ENCODE data around the gene FOXC1. TPM values are rescaled to one million over a fixed set of nuclear protein-coding genes. Genes with fewer than 3 reads are reported as not detected.

Gene FOXC1
- total RNA-seq, 4 donors from 2014 or later: 3.1 to 16.9 (median 7.2) TPM

DNA sequence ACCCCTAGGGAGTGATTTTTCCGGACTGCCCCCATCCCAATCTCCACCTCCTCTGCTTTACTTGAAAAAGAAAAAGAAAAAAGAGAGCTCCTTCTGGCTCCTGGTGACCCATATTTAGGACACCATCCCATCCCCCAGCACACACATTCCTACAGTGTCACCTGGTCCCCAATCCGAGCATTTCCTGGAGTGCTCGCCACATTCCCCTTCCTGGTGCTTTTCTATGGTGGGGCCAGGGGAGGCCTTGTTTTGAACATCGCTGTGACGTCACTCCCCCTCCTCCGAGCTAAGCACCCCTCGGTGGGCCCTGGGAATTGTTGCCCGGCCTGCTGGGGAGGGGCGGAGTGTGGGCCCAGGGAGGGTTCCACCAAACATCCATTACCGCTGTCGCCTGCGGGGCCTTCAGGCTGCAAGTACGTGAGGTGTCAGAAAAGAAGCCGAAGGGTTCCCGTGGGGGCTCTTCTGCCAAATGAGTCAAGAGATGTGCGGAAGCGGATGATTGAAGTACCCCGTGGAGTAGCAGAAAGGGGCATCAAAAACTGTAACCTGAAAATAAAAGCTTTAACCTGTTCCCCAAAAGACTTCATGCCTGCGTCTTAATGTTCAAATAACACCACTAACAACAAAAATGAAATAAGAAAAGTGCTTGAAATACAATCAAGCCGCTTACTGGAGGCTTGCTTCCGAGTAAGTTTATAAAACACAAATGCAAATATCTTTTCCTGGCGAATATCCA lies 2.8 kb upstream of the FOXC1 start:
- peaks cover 0 to 65% (median 12%) of the 10 kb centered on the region in 3 donors for H3K4me1 ChIP-seq
- H3K4me3 ChIP-seq: no peak overlapping the region
- TF ChIP-seq POLR2AphosphoS5 (IDR thresholded peaks at IDR 0.05): no peak
- TF ChIP-seq, protein P1, sequence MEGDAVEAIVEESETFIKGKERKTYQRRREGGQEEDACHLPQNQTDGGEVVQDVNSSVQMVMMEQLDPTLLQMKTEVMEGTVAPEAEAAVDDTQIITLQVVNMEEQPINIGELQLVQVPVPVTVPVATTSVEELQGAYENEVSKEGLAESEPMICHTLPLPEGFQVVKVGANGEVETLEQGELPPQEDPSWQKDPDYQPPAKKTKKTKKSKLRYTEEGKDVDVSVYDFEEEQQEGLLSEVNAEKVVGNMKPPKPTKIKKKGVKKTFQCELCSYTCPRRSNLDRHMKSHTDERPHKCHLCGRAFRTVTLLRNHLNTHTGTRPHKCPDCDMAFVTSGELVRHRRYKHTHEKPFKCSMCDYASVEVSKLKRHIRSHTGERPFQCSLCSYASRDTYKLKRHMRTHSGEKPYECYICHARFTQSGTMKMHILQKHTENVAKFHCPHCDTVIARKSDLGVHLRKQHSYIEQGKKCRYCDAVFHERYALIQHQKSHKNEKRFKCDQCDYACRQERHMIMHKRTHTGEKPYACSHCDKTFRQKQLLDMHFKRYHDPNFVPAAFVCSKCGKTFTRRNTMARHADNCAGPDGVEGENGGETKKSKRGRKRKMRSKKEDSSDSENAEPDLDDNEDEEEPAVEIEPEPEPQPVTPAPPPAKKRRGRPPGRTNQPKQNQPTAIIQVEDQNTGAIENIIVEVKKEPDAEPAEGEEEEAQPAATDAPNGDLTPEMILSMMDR (IDR thresholded peaks at IDR 0.05): no peak
- TF ChIP-seq POLR2A (IDR thresholded peaks at IDR 0.05): no peak
- TF ChIP-seq EP300 (IDR thresholded peaks at IDR 0.05): no peak
- 35% methylated on average over 5 to 14 of the region's 22 CpGs for WGBS, 2 donors (ENCODE audit: low coverage in 1 of 2)
- ATAC-seq: no peak
- H3K9me3 ChIP-seq: no peaks in the 10 kb centered on the region
- no peak overlapping the region for H3K27ac ChIP-seq
- no peaks in the 10 kb centered on the region for H3K36me3 ChIP-seq
- peaks cover 90% of the 10 kb centered on the region for H3K27me3 ChIP-seq

DNA sequence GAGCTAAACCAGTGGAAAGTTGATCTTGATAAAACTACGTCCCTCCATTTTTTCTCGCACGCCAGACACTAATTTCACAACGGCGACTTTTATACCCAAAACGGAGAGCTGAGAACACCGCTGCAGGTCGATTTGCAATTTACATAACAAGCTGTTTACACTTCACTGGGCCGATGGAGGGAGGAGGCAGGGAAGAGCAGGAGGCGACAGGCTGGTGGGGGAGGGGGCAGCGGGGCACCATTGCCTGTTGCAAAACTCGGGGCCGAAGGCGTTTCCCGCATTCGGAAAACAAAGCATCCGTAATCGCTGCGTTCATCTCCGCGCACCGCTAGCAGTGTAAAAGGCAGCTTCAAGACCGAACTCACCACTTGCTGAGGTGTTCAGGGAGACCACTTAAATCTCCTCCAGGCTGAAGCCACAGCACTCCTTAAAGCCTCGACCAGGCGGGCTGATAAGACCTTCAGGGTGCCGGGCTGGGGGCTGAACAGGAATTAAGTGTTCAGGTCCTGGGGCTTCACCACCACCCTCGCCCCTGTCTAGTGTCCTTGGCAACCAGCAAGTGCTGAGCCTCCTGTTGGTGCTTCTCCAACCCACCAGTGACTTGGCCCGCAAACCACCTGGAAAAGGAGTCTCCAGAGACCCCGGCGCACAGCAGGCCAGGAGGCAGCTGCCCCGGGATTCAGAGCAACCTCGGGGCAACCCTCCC lies 2.0 kb upstream of the FOXC1 start:
- no peak for ATAC-seq
- Histone ChIP-seq H3K36me3 (no peaks in the 10 kb centered on the region), H3K4me3 (no peak overlapping the region), H3K27me3 (peaks cover 90% of the 10 kb centered on the region), H3K27ac (no peak overlapping the region), H3K4me1 (peaks cover 0 to 71% (median 12%) of the 10 kb centered on the region in 3 donors), H3K9me3 (no peaks in the 10 kb centered on the region)
- WGBS, 2 donors (ENCODE audit: low coverage in 1 of 2): 33 to 35% methylated on average over 4 to 20 of the region's 32 CpGs
- TF ChIP-seq EP300 (IDR thresholded peaks at IDR 0.05) (no peak), POLR2AphosphoS5 (IDR thresholded peaks at IDR 0.05) (peak; percentile 3), POLR2A (IDR thresholded peaks at IDR 0.05) (no peak)
- TF ChIP-seq, protein P1 (IDR thresholded peaks at IDR 0.05): no peak

DNA sequence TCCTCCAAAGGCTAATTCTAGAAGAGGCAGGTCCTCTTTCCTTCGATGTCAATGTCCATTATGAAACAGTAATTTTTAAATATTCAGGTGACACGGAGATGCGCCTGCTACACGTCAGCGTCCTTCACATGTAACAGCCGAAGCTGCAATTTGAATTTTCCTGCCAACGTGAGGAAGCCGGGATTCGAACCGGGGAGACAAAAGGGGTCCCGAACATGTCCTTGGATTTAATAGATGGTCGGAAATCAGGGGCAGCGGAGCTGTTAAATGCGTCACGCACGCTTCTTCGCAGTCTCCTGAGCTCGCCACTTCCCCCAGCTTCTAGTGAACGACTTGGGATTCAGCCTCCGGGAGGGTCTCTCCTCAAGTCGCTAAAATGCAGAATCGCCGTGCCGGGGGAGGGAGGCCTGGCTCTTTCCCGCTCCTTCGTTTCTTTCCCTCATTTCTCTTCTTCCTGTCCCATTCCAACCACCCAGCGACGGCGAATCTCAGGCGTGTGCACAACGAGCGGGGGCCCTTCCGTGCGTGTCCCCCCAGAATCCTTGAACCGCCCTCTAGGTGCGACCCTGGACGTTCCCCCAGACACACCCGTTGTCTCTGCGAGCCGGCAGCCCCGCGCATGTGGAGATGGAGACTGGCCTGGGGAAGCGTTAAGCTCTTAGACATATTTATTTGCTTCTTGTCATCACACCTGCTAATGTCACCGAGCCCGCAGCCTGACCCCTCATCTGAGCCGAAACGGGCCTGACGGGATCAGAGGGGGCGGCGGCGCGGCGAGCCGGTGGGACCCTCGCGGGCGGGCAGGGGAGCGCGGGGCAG lies 1.3 kb upstream of the FOXC1 start:
- no peaks in the 10 kb centered on the region for H3K9me3 ChIP-seq
- no peaks in the 10 kb centered on the region for H3K36me3 ChIP-seq
- ATAC-seq: no peak
- 16% methylated on average over 5 of the region's 59 CpGs; no CpG with 5 or more reads in 1 of the 2 donors for WGBS, 2 donors (ENCODE audit: low coverage in 1 of 2)
- H3K27me3 ChIP-seq: peaks cover 90% of the 10 kb centered on the region
- H3K4me1 ChIP-seq: peaks cover 0 to 73% (median 12%) of the 10 kb centered on the region in 3 donors
- peak overlapping the region in 2 of 4 donors; percentile 96 to 99 for H3K27ac ChIP-seq
- no peak for TF ChIP-seq POLR2AphosphoS5 (IDR thresholded peaks at IDR 0.05)
- TF ChIP-seq, protein P1 (IDR thresholded peaks at IDR 0.05): no peak
- no peak for TF ChIP-seq POLR2A (IDR thresholded peaks at IDR 0.05)
- no peak for TF ChIP-seq EP300 (IDR thresholded peaks at IDR 0.05)
- H3K4me3 ChIP-seq: peak overlapping the region in 1 of 2 donors; percentile 71

DNA sequence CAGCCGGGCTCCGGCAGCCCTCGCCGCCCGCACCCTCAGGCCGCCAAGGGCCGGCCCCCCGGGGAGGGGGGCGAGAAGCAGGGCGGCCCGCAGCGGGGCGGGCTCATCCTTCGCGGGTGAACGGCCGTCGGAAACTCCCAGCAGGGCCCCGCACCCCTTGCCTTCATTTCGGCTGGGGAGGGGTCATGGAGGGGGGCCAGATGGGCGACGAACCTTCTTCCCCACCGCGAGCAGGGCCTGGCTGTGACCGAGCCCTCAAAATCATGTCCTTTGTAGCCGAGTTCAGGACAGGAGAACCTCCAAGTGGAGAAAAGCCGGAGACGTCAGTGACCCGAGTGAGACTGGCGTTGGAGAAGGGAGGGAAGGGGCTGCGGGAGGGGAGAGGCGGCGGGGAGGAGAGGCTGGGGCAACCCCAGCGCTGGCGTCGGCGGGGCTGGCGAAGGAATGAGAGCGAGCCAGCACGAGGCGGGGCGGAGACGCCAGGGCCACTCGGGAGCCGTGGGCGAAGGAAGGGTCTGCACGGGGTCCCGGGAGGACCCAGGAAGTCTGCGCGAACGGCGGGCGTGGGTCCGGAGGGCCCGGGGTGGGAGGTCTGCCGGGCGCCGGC lies 571 bp upstream of the FOXC1 start:
- Histone ChIP-seq H3K4me3 (peak overlapping the region; percentile 36 to 71), H3K4me1 (peaks cover 0 to 76% (median 12%) of the 10 kb centered on the region in 3 donors), H3K27me3 (peaks cover 90% of the 10 kb centered on the region), H3K36me3 (no peaks in the 10 kb centered on the region), H3K9me3 (no peaks in the 10 kb centered on the region), H3K27ac (peak overlapping the region; percentile 10 to 99 (median 94))
- peak; percentile 16 for ATAC-seq
- no peak for TF ChIP-seq POLR2AphosphoS5 (IDR thresholded peaks at IDR 0.05)
- TF ChIP-seq, protein P1 (IDR thresholded peaks at IDR 0.05): no peak
- TF ChIP-seq POLR2A (IDR thresholded peaks at IDR 0.05): no peak
- WGBS, 2 donors (ENCODE audit: low coverage in 1 of 2): 0 to 1% methylated on average over 11 to 28 of the region's 58 CpGs
